ENCODE results near the gene BCAP31. TPM values are rescaled to one million over a fixed set of nuclear protein-coding genes. Genes with fewer than 3 reads are reported as not detected.

Gene BCAP31
- total RNA-seq, 1 donor = 111 TPM

- no peak for DNase-seq (ENCODE audit: low read depth)
- H3K4me3 ChIP-seq (ENCODE audit: low read depth, low read length) = no peak overlapping the region
- TF ChIP-seq, protein P1, sequence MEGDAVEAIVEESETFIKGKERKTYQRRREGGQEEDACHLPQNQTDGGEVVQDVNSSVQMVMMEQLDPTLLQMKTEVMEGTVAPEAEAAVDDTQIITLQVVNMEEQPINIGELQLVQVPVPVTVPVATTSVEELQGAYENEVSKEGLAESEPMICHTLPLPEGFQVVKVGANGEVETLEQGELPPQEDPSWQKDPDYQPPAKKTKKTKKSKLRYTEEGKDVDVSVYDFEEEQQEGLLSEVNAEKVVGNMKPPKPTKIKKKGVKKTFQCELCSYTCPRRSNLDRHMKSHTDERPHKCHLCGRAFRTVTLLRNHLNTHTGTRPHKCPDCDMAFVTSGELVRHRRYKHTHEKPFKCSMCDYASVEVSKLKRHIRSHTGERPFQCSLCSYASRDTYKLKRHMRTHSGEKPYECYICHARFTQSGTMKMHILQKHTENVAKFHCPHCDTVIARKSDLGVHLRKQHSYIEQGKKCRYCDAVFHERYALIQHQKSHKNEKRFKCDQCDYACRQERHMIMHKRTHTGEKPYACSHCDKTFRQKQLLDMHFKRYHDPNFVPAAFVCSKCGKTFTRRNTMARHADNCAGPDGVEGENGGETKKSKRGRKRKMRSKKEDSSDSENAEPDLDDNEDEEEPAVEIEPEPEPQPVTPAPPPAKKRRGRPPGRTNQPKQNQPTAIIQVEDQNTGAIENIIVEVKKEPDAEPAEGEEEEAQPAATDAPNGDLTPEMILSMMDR (IDR thresholded peaks at IDR 0.05; ENCODE audit: insufficient read depth, low read length) = no peak
These were observed 52.3 kb downstream of the BCAP31 start for GRCh38 chrX:153671589-153672530.

GRCh38 chrX:153670748-153671588 lies 53.2 kb downstream of the BCAP31 start:
- TF ChIP-seq, protein P1 (IDR thresholded peaks at IDR 0.05; ENCODE audit: insufficient read depth, low read length) = no peak
- H3K4me3 ChIP-seq (ENCODE audit: low read depth, low read length) = no peak overlapping the region
- DNase-seq (ENCODE audit: low read depth) = no peak

- TF ChIP-seq, protein P1 (IDR thresholded peaks at IDR 0.05; ENCODE audit: insufficient read depth, low read length) = no peak
- DNase-seq (ENCODE audit: low read depth) = no peak
- no peak overlapping the region for H3K4me3 ChIP-seq (ENCODE audit: low read depth, low read length)
These were observed 54.1 kb downstream of the BCAP31 start for GRCh38 chrX:153669901-153670731.

GRCh38 chrX:153669174-153669890 lies 54.9 kb downstream of the BCAP31 start:
- TF ChIP-seq, protein P1 (IDR thresholded peaks at IDR 0.05; ENCODE audit: insufficient read depth, low read length) = peak; percentile 74
- H3K4me3 ChIP-seq (ENCODE audit: low read depth, low read length) = no peak overlapping the region
- DNase-seq (ENCODE audit: low read depth) = no peak

DNA sequence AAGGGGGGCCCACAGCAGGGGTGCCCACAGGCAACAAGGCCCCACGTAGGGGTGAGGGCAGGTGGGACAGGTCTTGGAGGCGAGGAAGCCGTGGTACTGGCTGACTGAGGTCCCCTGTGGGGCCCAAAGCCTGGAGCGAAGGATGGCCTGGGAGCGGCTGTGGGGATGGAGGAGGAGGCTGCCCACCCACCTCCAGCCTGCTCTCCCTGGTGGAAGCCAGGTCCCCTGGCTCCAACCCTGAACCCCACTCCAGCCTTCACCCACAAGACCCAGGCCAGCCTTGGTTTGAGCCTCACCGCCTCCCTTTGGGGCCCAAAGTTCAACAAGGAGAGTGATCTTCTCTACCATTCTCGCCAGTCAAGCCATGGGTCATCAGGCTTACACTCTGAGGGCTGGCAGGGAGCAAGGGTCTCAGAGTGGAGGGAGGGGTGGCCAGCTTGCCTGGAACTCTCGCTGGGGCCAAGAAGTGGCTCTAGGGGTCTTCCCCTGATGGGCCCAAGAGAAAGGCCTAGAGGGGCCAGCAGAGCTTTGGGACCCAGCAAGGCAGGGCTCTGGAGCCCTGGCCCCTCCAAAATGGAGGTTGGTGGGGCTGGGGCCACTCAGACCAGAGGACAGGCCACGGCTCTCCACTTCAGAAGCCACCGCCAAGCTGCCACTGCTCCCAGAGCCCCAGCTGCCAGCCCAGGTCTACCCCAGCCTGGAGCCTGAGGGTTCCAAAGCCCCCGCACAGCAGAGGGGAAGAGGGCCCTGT lies 55.6 kb downstream of the BCAP31 start:
- DNase-seq (ENCODE audit: low read depth) = no peak
- H3K4me3 ChIP-seq (ENCODE audit: low read depth, low read length) = no peak overlapping the region
- TF ChIP-seq, protein P1 (IDR thresholded peaks at IDR 0.05; ENCODE audit: insufficient read depth, low read length) = no peak
